Adrenal gland (tissue), 5 donors: Measurements from ENCODE around the gene NR1H2.

Experiments used
- CTCF ChIP-seq, 6 experiments: fragments of 450-650 bp in 4 of 6; fragments of 200-600 bp in 2 of 6; sonication (generic) in 1 of 6; IDR thresholded peaks; 1 replicate in 5 of 6; 2 replicates in 1 of 6; pipeline versions ENCODE4 v1.5.1 to v1.8.0; 2016 to 2021; ENCODE audit warnings: antibody characterized with exemption in 6 of 6, mild to moderate bottlenecking in 2 of 6, moderate library complexity in 1 of 6
- POLR2A ChIP-seq, 2 donors: fragments of 450-650 bp; IDR thresholded peaks; one replicate each; pipeline ENCODE4 v1.6.1; 2017; ENCODE audit warnings: antibody characterized with exemption in 2 of 2, mild to moderate bottlenecking in 2 of 2, moderate library complexity in 1 of 2
- donor health status: DM: no; HTN: no; CAD: no.

DNA sequence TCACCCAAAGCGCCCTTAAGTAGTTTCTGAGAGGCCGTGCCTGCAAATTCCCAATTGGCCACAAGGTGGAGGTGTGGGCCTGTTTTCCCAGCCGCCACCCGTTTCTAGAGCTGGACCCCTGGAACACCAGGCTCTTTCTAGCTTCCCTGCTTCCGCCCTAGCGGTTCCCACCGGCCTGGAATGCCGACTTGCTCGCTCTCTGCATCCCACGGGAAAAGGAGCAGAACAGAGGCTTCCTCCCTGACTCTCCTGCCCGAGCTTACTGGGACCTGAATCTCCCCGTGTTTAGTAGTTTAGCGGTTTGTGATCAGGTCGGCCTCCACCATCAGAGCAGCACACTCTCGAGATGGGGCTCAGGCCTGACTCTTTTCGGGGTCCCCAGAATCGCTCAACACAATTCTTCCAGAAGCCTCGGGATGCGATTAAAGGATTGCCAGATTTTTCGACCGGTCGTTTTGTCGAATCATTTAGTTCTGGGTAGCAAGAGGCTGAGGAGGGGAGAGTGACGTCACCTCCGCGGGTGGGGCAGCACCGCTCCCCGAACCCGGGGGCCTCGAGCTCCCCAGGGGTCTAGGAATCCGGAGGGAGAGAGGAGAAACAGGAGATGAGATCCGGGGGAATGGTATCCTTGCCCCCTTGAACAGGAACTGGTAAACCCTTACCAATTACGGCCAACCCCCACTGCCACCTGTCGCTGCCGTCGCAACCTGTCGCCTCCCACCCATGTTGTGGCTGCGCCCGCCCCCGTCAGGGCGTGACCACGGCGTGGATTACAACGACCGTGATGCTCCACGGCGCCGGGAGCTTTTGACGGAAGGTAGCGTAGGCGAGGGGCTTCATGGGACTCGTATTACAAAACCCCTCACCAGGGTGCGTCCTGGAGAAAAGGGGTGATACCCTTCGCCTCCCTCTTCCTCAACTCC, 18.8 kb upstream of the NR1H2 start:
- no peak for TF ChIP-seq POLR2A (IDR thresholded peaks at IDR 0.05)
- TF ChIP-seq CTCF (IDR thresholded peaks at IDR 0.05): peak; percentile 75 to 88 (median 79)
